Stimulated activated effector memory CD8-positive, alpha-beta T cell treated with anti-CD3 and anti-CD28 coated beads, Interleukin-12 subunit alpha, Interleukin-12 subunit beta, amount 100 ng/mL, for 72 hours (primary cell): ENCODE data around the gene INSC.

Source experiments
- ATAC-seq: fragments of 150-1000 bp; cut with Tn5 transposase; 2 replicates; pipeline ENCODE4 v1.10.0; 2021
- DNase-seq, 2 donors: peaks; one replicate each; pipeline ENCODE4 v3.0.0; 2021 to 2022; ENCODE audit warnings: low spot score in 2 of 2
- H3K27ac Mint-ChIP-seq: one replicate; pipeline ENCODE4 v1.8.0; 2022; ENCODE audit warnings: mild to moderate bottlenecking, mixed read lengths
- H3K36me3 Mint-ChIP-seq: one replicate; pipeline ENCODE4 v1.8.0; 2022; ENCODE audit warnings: mild to moderate bottlenecking, mixed read lengths
- H3K4me1 Mint-ChIP-seq: one replicate; pipeline ENCODE4 v1.8.0; 2022; ENCODE audit warnings: mixed read lengths
- H3K4me3 Mint-ChIP-seq: one replicate; pipeline ENCODE4 v1.8.0; 2022; ENCODE audit warnings: mild to moderate bottlenecking, mixed read lengths
- H3K9me3 Mint-ChIP-seq: one replicate; pipeline ENCODE4 v1.8.0; 2022; ENCODE audit warnings: mixed read lengths

The INSC gene

DNA sequence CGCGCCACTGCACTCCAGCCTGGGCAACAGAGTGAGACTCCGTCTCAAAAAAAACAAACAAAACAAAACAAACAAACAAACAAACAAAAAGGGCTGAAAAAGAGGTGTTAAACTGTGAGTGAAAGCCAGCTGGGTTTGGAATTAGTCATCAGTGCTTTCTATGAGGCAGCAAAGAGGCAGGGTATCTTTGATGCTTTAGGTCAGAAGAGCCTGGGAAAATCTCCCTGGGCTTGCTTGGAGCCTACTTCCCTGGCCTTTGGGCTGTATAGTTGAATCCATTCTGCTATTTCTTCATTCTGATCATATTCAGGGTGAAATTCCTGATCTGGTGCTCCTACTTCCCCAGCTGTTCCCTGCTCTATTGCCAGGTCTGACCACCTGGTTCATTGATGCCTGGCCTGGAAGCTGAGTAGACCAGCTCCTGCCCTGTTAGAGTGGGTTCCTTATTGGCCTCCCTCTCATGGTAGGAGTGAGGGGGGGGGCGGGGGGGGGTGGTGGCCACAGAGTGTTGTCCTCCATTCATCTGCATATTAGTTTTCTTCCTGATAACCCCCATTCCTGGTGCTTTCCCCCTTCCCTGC lies 65.6 kb downstream of the INSC start:
- ATAC-seq (no peak), DNase-seq (no peak)
- no peaks in the 10 kb centered on the region for H3K36me3 Mint-ChIP-seq

DNA sequence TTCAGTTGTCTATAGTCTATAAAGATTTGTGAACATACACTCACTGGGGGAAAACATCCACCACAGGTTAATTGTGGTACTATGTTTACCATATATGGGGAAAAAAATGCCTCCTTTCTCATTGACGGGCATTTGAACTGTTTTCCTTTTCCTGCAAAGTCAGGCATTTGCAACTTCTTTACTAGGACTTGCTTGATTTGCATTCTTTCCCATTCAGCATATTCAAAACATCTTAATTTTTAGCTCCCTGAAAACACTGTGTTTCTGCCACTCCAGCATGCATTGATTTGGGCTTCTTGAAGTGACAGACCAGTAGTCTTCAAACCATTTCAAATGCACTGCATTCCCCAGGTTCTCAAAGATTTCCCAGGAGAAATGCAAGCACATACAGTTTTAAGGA lies 67.6 kb downstream of the INSC start:
- DNase-seq (no peak), ATAC-seq (no peak)
- H3K4me1 Mint-ChIP-seq = no peaks in the 10 kb centered on the region
- H3K36me3 Mint-ChIP-seq = no peaks in the 10 kb centered on the region
- H3K9me3 Mint-ChIP-seq = no peaks in the 10 kb centered on the region
- no peak overlapping the region for H3K27ac Mint-ChIP-seq
- H3K4me3 Mint-ChIP-seq = no peak overlapping the region

More for the DNA sequence above, 65.6 kb downstream of the INSC start:
- no peak overlapping the region for H3K27ac Mint-ChIP-seq
- H3K4me1 Mint-ChIP-seq = no peaks in the 10 kb centered on the region
- H3K9me3 Mint-ChIP-seq = no peaks in the 10 kb centered on the region
- no peak overlapping the region for H3K4me3 Mint-ChIP-seq

DNA sequence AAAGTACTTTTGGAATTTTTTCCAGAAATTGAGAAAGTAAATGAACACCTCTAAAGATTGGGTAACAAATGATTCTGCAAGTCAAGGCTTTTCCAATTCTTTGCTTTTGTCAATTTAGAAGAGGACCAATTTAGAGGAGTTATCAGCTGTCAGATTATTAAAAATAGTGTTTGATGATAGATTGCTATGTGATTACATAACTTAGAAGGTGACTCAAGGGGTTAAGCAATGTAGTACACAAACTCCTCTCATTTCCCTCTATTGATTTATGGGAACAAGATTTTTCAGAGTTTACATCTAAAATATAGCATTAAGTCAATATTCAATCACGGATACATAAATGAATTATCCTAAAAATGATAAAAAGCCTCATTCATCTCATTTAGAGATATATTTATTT lies 70.3 kb downstream of the INSC start:
- Mint-ChIP-seq H3K9me3 (no peaks in the 10 kb centered on the region), H3K36me3 (no peaks in the 10 kb centered on the region), H3K27ac (no peak overlapping the region), H3K4me3 (no peak overlapping the region), H3K4me1 (no peaks in the 10 kb centered on the region)
- ATAC-seq = no peak
- DNase-seq = no peak

DNA sequence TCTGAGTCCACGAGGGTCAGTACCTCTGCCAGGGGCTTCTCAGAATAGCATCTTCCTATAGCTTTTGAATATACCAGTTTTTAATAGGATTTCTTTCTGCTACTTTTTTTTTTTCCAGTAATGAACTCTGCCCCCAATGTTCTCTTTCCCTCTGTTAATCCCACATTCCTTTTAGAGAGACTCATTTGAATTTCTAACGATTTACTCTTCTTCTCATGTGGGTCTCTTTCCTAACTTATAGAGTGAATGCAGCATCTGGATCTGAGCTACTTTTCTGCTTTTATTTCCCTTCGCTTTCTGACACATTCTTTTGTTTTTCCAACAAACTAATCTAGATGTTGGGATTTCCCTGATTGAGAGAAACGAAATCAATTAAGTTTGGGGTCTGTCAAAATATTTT lies 71.4 kb downstream of the INSC start:
- no peaks in the 10 kb centered on the region for H3K36me3 Mint-ChIP-seq
- no peak overlapping the region for H3K27ac Mint-ChIP-seq
- DNase-seq (no peak), ATAC-seq (no peak)
- H3K4me3 Mint-ChIP-seq = no peak overlapping the region
- no peaks in the 10 kb centered on the region for H3K4me1 Mint-ChIP-seq
- H3K9me3 Mint-ChIP-seq = no peaks in the 10 kb centered on the region

DNA sequence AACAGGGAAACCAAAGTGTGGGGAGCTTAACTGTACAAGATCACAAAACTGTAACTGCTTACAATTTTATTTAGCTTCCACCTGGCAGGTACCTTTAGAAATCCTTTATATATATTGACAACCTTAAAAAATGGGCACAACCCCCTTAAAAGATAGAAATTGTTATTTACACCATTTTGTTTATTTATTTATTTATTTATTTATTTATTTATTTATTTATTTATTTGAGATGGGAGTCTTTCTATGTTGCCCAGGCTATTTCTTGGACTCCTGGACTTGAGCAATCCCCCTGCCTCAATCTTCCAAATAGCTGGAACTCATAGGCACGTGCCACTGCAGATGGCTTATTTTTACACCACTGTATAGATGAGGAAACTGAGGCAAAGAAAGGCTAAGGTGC lies 74.5 kb downstream of the INSC start:
- no peaks in the 10 kb centered on the region for H3K9me3 Mint-ChIP-seq
- no peak for DNase-seq
- ATAC-seq = no peak
- no peak overlapping the region for H3K27ac Mint-ChIP-seq
- H3K4me1 Mint-ChIP-seq = no peaks in the 10 kb centered on the region
- no peak overlapping the region for H3K4me3 Mint-ChIP-seq
- no peaks in the 10 kb centered on the region for H3K36me3 Mint-ChIP-seq

DNA sequence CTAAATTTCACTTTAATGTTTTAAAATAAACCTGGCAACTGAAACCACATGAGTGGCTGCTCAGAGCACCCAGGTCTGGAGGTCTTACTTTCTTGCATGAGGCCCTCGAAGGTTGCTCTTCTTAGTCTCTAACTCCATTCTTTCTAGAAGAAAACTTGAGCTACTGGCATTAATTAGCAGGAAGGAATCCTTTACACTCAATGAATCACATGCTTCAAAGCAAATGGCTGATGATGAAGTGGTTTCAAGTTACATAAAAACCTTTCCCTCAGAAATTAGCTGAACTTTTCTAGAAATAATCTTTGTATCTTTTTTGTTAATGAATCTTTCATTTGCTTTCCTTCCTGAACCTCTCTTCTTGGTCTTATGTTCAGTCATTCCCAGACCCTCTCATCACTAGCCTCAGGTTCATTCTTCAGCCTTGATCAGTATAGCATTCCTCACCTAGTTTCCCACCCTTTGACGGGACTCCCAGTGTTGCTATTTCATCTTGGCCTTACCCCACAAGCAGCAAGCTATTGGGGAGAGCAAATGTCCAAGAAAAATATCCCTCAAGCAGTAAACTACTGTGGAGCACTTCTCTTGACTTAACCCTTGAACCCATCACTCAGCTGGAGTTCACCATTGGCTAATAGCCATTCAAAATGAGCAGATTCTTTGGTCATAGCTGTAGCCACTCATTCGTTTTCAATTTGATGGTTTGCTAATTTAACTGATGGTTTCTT lies 75.1 kb downstream of the INSC start:
- H3K36me3 Mint-ChIP-seq = no peaks in the 10 kb centered on the region
- no peaks in the 10 kb centered on the region for H3K4me1 Mint-ChIP-seq
- no peak for ATAC-seq
- no peak overlapping the region for H3K27ac Mint-ChIP-seq
- no peak overlapping the region for H3K4me3 Mint-ChIP-seq
- no peaks in the 10 kb centered on the region for H3K9me3 Mint-ChIP-seq
- no peak for DNase-seq

DNA sequence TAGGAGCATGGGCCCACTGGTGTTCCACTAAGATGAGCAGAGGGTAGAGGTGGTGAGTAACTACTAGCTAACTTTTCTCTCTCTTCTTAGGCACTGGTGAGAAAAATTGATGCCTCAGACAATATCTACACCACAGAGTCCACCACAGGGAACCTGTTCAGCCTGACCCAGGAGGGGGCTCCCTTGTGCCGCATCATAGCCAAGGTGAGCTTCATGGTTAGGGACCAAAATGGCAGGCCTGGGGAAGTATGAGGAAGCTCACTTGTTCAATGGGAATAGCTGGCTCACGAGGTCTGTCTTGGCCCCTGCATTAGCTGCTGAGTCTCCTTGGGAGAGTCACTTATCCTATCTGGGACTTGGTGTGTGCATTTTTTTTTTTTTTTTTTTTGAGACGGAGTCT lies 75.9 kb downstream of the INSC start:
- H3K4me3 Mint-ChIP-seq = no peak overlapping the region
- ATAC-seq (no peak), DNase-seq (no peak)
- no peaks in the 10 kb centered on the region for H3K36me3 Mint-ChIP-seq
- H3K9me3 Mint-ChIP-seq = no peaks in the 10 kb centered on the region
- H3K27ac Mint-ChIP-seq = no peak overlapping the region
- H3K4me1 Mint-ChIP-seq = no peaks in the 10 kb centered on the region

DNA sequence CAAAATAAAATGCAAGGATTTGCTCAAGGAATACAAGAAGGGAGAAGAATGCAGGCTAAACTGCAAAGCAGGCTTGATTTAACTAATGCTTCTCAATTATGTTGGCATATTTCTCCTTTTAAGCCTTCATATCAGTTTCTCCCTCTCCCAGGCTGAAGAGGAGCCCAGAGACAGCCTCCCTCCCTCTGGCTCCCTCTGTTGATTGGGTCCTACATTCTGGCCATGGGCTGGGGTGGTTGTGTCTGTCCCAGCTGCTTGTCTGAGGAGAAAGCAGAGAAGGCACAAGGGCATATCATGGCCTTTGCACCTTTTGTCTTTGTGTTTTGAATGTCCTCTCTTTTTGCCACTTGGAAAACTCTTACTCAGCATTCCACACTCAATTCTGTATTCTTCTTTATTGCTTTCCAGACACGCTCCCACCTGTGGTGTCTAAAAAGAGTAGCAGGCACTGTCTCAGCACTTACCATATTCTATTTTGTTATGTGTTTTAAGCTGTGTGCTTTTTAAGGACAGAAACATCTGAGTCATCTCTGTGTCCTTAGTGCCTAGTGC lies 77.4 kb downstream of the INSC start:
- H3K36me3 Mint-ChIP-seq = no peaks in the 10 kb centered on the region
- ATAC-seq = no peak

DNA sequence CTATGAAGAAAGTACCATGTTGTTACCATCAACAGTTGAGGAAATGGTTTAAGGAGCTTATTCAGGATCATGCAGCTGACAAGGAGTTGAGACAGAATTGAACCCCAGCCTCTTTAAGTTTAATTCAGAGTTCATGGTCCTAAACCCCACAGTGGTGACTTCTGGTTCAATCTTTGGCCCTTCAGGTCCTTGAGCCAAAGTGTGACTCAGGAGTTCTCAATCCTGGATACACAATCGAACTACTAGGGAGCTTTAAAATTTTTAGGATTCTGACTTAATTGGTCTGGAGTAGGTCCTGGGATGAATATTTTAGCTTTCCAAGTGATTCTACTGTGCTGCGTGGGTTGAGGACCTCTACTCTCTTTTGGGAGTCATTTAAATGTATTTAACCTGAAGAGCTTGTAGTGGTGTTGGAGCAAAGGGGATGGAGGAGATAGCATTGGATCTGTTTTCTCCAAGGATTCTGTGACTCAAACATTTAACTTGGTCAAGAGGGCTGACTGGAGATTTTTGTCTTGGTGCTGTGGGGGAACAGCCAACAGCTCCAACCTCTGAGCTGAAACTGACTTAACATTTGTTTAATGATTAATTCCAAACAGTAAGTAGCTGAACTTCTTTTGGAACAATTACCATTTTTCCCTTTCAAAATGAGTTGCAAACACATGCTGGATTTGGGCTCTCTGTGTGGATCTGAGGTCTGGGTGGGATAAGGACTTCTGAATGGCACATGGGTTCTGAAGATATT lies 80.1 kb downstream of the INSC start:
- Mint-ChIP-seq H3K4me3 (no peak overlapping the region), H3K4me1 (no peaks in the 10 kb centered on the region), H3K27ac (no peak overlapping the region), H3K9me3 (no peaks in the 10 kb centered on the region), H3K36me3 (no peaks in the 10 kb centered on the region)
- DNase-seq (no peak), ATAC-seq (no peak)

More for the DNA sequence above, 77.4 kb downstream of the INSC start:
- no peak overlapping the region for H3K27ac Mint-ChIP-seq
- no peaks in the 10 kb centered on the region for H3K4me1 Mint-ChIP-seq
- H3K4me3 Mint-ChIP-seq = no peak overlapping the region
- no peak for DNase-seq
- H3K9me3 Mint-ChIP-seq = no peaks in the 10 kb centered on the region

DNA sequence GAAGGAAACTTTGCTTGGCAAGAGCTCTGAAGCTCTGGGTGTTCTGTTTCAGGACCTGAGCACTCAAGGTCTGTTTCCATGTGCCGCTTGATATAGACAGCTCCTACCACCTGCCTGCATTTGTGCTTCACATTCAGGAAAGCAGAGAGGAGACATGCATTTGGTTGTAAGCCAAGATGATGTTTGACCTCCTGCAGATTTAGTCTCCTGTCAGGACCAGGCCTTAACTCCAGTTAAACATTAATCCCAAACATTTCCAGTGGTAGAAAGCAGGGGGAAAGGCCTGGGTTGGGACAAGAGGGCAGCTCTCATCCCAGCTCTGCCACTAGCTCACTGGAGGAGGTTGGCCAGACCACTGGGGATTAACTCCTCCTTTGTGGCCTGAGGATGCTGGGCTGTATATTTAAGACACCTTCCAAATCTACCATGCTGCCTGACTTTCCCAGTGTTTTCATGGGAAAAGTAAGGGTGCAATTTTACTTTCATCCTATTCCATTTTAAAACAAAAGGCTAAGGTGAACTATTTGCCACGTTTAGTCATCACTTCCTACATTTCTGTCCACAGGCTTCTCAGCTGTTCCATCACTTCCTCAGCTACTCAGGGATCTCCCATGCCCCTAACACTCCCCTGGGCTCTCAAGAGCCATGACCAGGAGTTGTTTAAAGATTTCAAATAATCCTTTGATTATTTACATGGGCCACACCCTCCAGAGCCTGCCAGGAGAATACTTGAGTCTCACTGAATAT lies 80.9 kb downstream of the INSC start:
- Mint-ChIP-seq H3K4me1 (no peaks in the 10 kb centered on the region), H3K27ac (no peak overlapping the region), H3K36me3 (no peaks in the 10 kb centered on the region), H3K4me3 (no peak overlapping the region), H3K9me3 (no peaks in the 10 kb centered on the region)
- no peak for DNase-seq
- ATAC-seq = no peak

DNA sequence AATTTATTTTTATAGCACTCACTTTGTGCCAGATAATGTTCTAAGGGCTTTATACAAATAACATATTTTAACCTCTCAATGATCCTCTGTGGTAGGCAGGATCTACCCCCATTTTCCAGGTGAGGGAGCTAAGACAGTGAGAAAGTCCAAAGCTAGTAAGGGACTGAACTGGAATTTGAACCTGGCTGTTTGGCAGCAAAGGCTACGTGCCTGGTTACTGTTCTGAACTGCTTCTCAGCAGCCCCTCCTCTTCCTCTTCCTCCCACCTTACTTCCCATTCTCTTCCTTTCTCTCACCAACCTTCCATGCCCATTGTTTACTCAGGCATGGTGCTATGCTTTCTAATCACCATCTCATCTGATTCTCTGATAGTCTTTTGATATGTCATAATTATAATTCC lies 82.0 kb downstream of the INSC start:
- no peaks in the 10 kb centered on the region for H3K9me3 Mint-ChIP-seq
- H3K27ac Mint-ChIP-seq = no peak overlapping the region
- ATAC-seq (no peak), DNase-seq (no peak)
- no peak overlapping the region for H3K4me3 Mint-ChIP-seq
- no peaks in the 10 kb centered on the region for H3K4me1 Mint-ChIP-seq
- H3K36me3 Mint-ChIP-seq = no peaks in the 10 kb centered on the region

DNA sequence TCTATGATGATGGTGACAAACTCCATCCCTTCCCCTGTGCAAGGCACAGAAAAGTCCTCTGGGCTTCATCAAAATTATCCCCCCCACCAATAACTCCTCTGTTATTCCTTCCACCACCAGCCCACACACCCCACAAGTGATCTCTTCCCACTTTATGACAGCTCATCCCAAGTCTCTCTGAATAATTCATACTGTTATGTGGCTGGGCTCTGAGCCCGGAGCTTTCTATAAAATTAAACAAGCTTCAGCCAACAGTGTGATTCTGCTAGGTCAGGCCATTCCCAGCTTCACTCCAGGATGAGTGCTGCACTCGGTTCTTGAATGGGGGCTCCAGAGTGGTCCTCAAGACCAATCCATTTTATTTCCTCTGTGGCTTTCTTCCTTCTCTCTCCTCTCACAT lies 83.0 kb downstream of the INSC start:
- H3K4me3 Mint-ChIP-seq = no peak overlapping the region
- ATAC-seq = no peak
- no peaks in the 10 kb centered on the region for H3K4me1 Mint-ChIP-seq
- no peaks in the 10 kb centered on the region for H3K36me3 Mint-ChIP-seq
- H3K9me3 Mint-ChIP-seq = no peaks in the 10 kb centered on the region
- DNase-seq = no peak
- H3K27ac Mint-ChIP-seq = no peak overlapping the region

DNA sequence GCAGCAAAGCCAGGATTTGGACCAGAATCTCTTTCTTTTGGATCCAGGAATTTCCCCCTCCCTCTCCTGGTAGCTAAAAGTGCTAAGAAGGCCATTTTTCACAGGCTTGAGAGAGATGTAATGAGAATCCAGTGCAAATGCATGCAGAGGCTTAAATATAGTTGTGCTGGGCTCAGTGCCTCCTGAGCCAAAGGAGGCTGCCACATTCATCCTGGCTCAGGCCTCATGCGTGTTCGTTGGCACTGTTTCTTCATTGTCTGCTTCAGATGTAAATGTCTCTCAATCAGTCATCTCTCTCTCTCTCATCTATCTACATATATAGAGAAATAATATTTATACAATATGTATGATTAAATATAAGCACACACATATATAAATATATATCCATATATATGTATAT lies 83.6 kb downstream of the INSC start:
- H3K36me3 Mint-ChIP-seq = no peaks in the 10 kb centered on the region
- H3K9me3 Mint-ChIP-seq = no peaks in the 10 kb centered on the region
- H3K4me1 Mint-ChIP-seq = no peaks in the 10 kb centered on the region
- no peak overlapping the region for H3K27ac Mint-ChIP-seq
- no peak overlapping the region for H3K4me3 Mint-ChIP-seq
- ATAC-seq (no peak), DNase-seq (no peak)

DNA sequence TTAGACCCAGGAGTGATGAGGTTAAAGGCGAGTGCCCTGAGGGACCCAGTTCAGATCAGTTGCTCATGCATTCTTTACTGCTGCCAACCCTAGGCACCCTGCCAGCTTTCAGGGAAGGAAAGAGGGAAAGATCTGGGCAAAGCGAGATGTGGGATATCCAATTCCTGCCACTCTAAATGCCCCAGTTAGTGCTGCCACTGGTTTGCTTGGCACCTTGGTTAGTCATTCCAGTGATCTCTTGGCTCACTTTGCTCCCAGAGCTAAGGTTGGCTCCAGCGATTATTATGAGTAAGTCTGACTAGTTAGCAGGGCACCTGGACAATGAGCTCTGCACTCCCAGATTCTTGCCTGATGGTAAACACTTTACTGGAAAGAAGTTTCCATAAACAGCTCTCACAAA lies 85.0 kb downstream of the INSC start:
- no peak for DNase-seq
- no peaks in the 10 kb centered on the region for H3K9me3 Mint-ChIP-seq

DNA sequence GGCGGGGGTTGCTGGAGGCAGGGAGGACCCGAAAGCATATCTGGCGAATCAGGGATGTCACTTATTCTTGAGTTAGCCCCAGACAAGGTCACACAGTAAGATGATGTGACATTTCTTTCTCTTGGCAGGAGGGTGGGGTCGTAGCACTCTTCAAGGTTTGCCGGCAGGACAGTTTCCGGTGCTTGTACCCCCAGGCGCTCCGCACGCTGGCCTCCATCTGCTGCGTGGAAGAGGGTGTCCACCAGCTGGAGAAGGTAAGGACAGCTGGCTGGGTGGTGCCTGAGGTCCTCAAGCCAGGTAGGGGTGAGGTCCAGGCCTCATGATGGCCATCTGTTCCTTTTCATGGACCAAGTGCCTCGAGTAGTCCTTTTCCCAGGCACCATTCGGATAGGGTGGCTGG lies 86.0 kb downstream of the INSC start:
- Mint-ChIP-seq H3K36me3 (no peaks in the 10 kb centered on the region), H3K4me3 (no peak overlapping the region), H3K9me3 (no peaks in the 10 kb centered on the region), H3K4me1 (no peaks in the 10 kb centered on the region), H3K27ac (no peak overlapping the region)
- DNase-seq (no peak), ATAC-seq (no peak)

More for the DNA sequence above, 85.0 kb downstream of the INSC start:
- ATAC-seq = no peak
- H3K4me1 Mint-ChIP-seq = no peaks in the 10 kb centered on the region
- H3K27ac Mint-ChIP-seq = no peak overlapping the region
- no peak overlapping the region for H3K4me3 Mint-ChIP-seq
- no peaks in the 10 kb centered on the region for H3K36me3 Mint-ChIP-seq
